Ovary (tissue), 3 donors: Measurements from ENCODE around the gene CWF19L1.

ENCODE experiments used
- EP300 ChIP-seq: sonication (generic); formaldehyde crosslinking; IDR thresholded peaks from one replicate; pipeline ENCODE4 v1.6.1; 2017; ENCODE audit warnings: antibody characterized with exemption
- POLR2A ChIP-seq: fragments of 450-650 bp; IDR thresholded peaks from one replicate; pipeline ENCODE4 v1.6.1; 2017; ENCODE audit warnings: antibody characterized with exemption, mild to moderate bottlenecking, moderate library complexity
- TF ChIP-seq, protein P1 (sequence below), 3 donors: fragments of 450-650 bp in 2 of 3; fragments of 200-600 bp in 1 of 3; IDR thresholded peaks; one replicate each; pipeline versions ENCODE4 v1.5.1 to v1.8.0; 2016 to 2022; ENCODE audit warnings: antibody characterized with exemption in 3 of 3, mild to moderate bottlenecking in 1 of 3
- donor health status: DM: no; HTN: no; CAD: no.

DNA sequence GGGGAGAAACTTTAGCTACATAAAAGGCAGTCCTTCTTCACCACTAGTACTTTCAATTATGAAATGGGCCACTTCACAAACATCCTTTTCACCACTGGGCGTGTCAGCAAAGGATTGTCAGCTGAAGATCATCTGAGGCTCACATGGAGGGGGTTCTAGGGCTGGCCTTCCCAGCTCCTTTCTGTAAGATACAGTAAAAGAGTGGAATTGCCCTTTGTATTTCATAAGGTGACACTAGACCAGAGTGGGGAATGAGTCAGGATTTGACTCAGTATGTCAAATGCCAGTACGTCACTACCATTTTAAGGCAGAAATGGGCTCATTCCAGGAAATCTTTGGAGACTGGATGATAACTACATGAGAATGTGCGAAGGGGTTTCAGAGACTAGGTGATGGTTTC lies 40.2 kb upstream of the CWF19L1 start:
- TF ChIP-seq, protein P1, sequence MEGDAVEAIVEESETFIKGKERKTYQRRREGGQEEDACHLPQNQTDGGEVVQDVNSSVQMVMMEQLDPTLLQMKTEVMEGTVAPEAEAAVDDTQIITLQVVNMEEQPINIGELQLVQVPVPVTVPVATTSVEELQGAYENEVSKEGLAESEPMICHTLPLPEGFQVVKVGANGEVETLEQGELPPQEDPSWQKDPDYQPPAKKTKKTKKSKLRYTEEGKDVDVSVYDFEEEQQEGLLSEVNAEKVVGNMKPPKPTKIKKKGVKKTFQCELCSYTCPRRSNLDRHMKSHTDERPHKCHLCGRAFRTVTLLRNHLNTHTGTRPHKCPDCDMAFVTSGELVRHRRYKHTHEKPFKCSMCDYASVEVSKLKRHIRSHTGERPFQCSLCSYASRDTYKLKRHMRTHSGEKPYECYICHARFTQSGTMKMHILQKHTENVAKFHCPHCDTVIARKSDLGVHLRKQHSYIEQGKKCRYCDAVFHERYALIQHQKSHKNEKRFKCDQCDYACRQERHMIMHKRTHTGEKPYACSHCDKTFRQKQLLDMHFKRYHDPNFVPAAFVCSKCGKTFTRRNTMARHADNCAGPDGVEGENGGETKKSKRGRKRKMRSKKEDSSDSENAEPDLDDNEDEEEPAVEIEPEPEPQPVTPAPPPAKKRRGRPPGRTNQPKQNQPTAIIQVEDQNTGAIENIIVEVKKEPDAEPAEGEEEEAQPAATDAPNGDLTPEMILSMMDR (IDR thresholded peaks at IDR 0.05): no peak
- TF ChIP-seq POLR2A (no peak), EP300 (no peak)
